Spinal cord (tissue), 10 donors: ENCODE results near the gene SIAE. TPM values are rescaled to one million over a fixed set of nuclear protein-coding genes. Genes with fewer than 3 reads are reported as not detected.
"Not testable (repeated sequence)": the region's sequence is repeated elsewhere in the genome, so short reads cannot be mapped to it uniquely, and the experiment has no call there.

Experiments used
- DNase-seq, 6 donors: peaks; one replicate each; pipeline versions ENCODE4 v3.0.0 to v3.0.0-alpha.2; 2013 to 2015; ENCODE audit warnings: low spot score in 6 of 6, low read depth in 4 of 6
- H3K27ac ChIP-seq: one replicate; pipeline ENCODE4 v1.5.1; 2013; ENCODE audit warnings: low read depth, low read length, control low read depth
- H3K27me3 ChIP-seq: one replicate; pipeline ENCODE4 v1.6.1; 2013; ENCODE audit warnings: low read length; ENCODE audit not compliant: control insufficient read depth, insufficient read depth
- H3K36me3 ChIP-seq: one replicate; pipeline ENCODE4 v1.6.1; 2013; ENCODE audit warnings: low read length; ENCODE audit not compliant: control insufficient read depth, insufficient read depth
- H3K4me1 ChIP-seq: one replicate; pipeline ENCODE4 v1.6.1; 2013; ENCODE audit warnings: low read length; ENCODE audit not compliant: control insufficient read depth, insufficient read depth
- H3K4me3 ChIP-seq: one replicate; pipeline ENCODE4 v1.5.1; 2013; ENCODE audit warnings: low read depth, low read length, control low read depth
- H3K9me3 ChIP-seq: one replicate; pipeline ENCODE4 v1.6.1; 2013; ENCODE audit warnings: low read length; ENCODE audit not compliant: control insufficient read depth, insufficient read depth
- WGBS: methylation state at CpG from one replicate; pipeline ENCODE4 v1.1.5; 2013; ENCODE audit warnings: missing lambda C conversion rate; ENCODE audit not compliant: insufficient coverage; 5-methylcytosine and 5-hydroxymethylcytosine counted together
- polyA plus RNA-seq, 2 donors: library from polyadenylated mRNA; unstranded; fragments of 120-200 nt; gene quantifications; one replicate each; pipeline ENCODE4 v1.2.1, GENCODE V29; 2013; ENCODE audit not compliant: insufficient read length in 2 of 2
- total RNA-seq, 2 donors: library from RNA; depleted of rRNA in 1 of 2; stranded (reverse); fragments of 120-200 nt in 1 of 2; fragments of >200 nt in 1 of 2; gene quantifications; one replicate each; pipeline versions ENCODE4 v1.2.3 to v1.2.4, GENCODE V29; 2013 to 2014
- donor health status: healthy.

SIAE gene
- total and polyA plus RNA-seq, 4 donors, result 17.0 to 31.1 (median 30.1) TPM

GRCh38 chr11:124612045-124612444 lies 61.5 kb downstream of the SIAE start:
- WGBS, result 67% methylated on average over 1 of the region's 3 CpGs
- DNase-seq, result no peak
- Histone ChIP-seq H3K27me3 (no peaks in the 10 kb centered on the region), H3K4me3 (no peak overlapping the region), H3K27ac (no peak overlapping the region), H3K36me3 (no peaks in the 10 kb centered on the region), H3K4me1 (no peaks in the 10 kb centered on the region), H3K9me3 (no peaks in the 10 kb centered on the region)

GRCh38 chr11:124611064-124611463 lies 62.5 kb downstream of the SIAE start, which contains the start of gene PANX3:
Gene PANX3, plus strand, starts transcription at chr11:124611428. Its CDS starts 129 bp downstream, at chr11:124611557.
- no peaks in the 10 kb centered on the region for H3K27me3 ChIP-seq
- 61% methylated on average over 5 of the region's 5 CpGs for WGBS
- no peaks in the 10 kb centered on the region for H3K36me3 ChIP-seq
- no peak within 1 kb of the TSS for H3K27ac ChIP-seq
- H3K4me1 ChIP-seq, result no peaks in the 10 kb centered on the region
- no peak for DNase-seq
- no peak within 1 kb of the TSS for H3K4me3 ChIP-seq
- H3K9me3 ChIP-seq, result no peaks in the 10 kb centered on the region

- no peaks in the 10 kb centered on the region for H3K9me3 ChIP-seq
- 78% methylated on average over 1 of the region's 2 CpGs for WGBS
- no peak overlapping the region for H3K4me3 ChIP-seq
- no peak for DNase-seq
- H3K4me1 ChIP-seq, result no peaks in the 10 kb centered on the region
- H3K27me3 ChIP-seq, result no peaks in the 10 kb centered on the region
- no peak overlapping the region for H3K27ac ChIP-seq
- H3K36me3 ChIP-seq, result no peaks in the 10 kb centered on the region
Measured at GRCh38 chr11:124610295-124610694, 63.2 kb downstream of the SIAE start.

GRCh38 chr11:124608147-124608546 lies 65.4 kb downstream of the SIAE start:
- Histone ChIP-seq H3K27me3 (no peaks in the 10 kb centered on the region), H3K36me3 (no peaks in the 10 kb centered on the region), H3K9me3 (no peaks in the 10 kb centered on the region), H3K4me3 (no peak overlapping the region), H3K4me1 (no peaks in the 10 kb centered on the region), H3K27ac (no peak overlapping the region)
- DNase-seq, result no peak

GRCh38 chr11:124605719-124606118 lies 67.8 kb downstream of the SIAE start:
- H3K9me3 ChIP-seq, result no peaks in the 10 kb centered on the region
- whole genome bisulfite sequencing, result 83% methylated on average over 2 of the region's 3 CpGs

GRCh38 chr11:124602723-124603122 lies 70.8 kb downstream of the SIAE start:
- H3K4me3 ChIP-seq, DNase-seq, H3K27ac ChIP-seq, H3K4me1 ChIP-seq, H3K9me3 ChIP-seq, H3K27me3 ChIP-seq, H3K36me3 ChIP-seq: not testable (repeated sequence)
- no CpG with 5 or more reads among the region's 3 CpGs for WGBS

More at GRCh38 chr11:124605719-124606118, 67.8 kb downstream of the SIAE start:
- no peaks in the 10 kb centered on the region for H3K27me3 ChIP-seq
- no peak for DNase-seq
- no peaks in the 10 kb centered on the region for H3K4me1 ChIP-seq
- H3K36me3 ChIP-seq, result no peaks in the 10 kb centered on the region
- H3K27ac ChIP-seq, result no peak overlapping the region
- H3K4me3 ChIP-seq, result no peak overlapping the region

GRCh38 chr11:124602193-124602592 lies 71.3 kb downstream of the SIAE start:
- H3K4me1 ChIP-seq, result no peaks in the 10 kb centered on the region
- no peaks in the 10 kb centered on the region for H3K9me3 ChIP-seq
- no peak overlapping the region for H3K27ac ChIP-seq
- H3K27me3 ChIP-seq, result no peaks in the 10 kb centered on the region
- 90% methylated on average over 3 of the region's 3 CpGs for WGBS
- DNase-seq, result no peak
- H3K4me3 ChIP-seq, result no peak overlapping the region
- no peaks in the 10 kb centered on the region for H3K36me3 ChIP-seq

- DNase-seq, result peak in 1 of 6 donors; percentile 70
- Histone ChIP-seq H3K36me3 (no peaks in the 10 kb centered on the region), H3K27ac (no peak overlapping the region), H3K4me3 (no peak overlapping the region), H3K27me3 (no peaks in the 10 kb centered on the region), H3K4me1 (no peaks in the 10 kb centered on the region), H3K9me3 (no peaks in the 10 kb centered on the region)
- no CpG with 5 or more reads among the region's 5 CpGs for WGBS
Measured at GRCh38 chr11:124600621-124601320, 72.8 kb downstream of the SIAE start.

- H3K4me3 ChIP-seq, result no peak overlapping the region
- no peak for DNase-seq
- no peaks in the 10 kb centered on the region for H3K27me3 ChIP-seq
- H3K27ac ChIP-seq, result no peak overlapping the region
- H3K4me1 ChIP-seq, result no peaks in the 10 kb centered on the region
- H3K36me3 ChIP-seq, result no peaks in the 10 kb centered on the region
- H3K9me3 ChIP-seq, result no peaks in the 10 kb centered on the region
Measured at GRCh38 chr11:124597626-124598025, 75.9 kb downstream of the SIAE start.

GRCh38 chr11:124595302-124595701 lies 78.2 kb downstream of the SIAE start:
- no peaks in the 10 kb centered on the region for H3K27me3 ChIP-seq
- H3K4me1 ChIP-seq, result no peaks in the 10 kb centered on the region
- H3K4me3 ChIP-seq, result no peak overlapping the region
- H3K9me3 ChIP-seq, result no peaks in the 10 kb centered on the region
- no peak overlapping the region for H3K27ac ChIP-seq
- no peak for DNase-seq
- H3K36me3 ChIP-seq, result no peaks in the 10 kb centered on the region
- WGBS, result 100% methylated on average over 1 of the region's 3 CpGs
